Measurements from ENCODE around the gene FAM78A. TPM values are rescaled to one million over a fixed set of nuclear protein-coding genes. Genes with fewer than 3 reads are reported as not detected.

FAM78A gene
- total RNA-seq, 1 donor from 2014 or later, result 14.9 TPM

DNA sequence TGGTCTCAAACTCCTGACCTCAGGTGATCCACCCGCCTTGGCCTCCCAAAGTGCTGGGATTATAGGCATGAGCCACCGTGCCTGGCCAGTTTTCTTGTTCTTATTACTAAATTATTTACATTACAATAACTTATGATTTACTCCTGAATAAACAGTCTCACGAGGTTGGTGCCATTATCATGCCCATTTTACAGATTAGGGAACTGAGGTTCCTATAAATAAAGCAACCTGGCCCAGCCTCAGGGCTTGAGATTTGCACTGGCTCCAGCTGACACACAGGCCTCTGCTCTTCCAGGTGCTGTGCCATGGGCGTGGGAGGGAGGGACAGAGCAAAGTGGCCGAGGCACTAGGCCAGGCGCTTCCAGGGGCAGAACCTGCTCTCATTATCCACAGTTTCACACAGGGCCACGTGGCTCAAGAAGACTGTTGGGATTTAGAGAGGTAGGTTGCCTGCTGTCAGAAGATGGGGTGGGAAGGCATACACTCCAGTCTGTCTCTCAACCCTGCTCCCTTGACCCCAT, 15.5 kb upstream of the FAM78A start:
- DNase-seq, result no peak
- Mint-ChIP-seq H3K27ac (ENCODE audit: unreplicated experiment) (peak overlapping the region; percentile 93), H3K4me1 (ENCODE audit: low read depth, unreplicated experiment) (peaks cover 30% of the 10 kb centered on the region), H3K9me3 (ENCODE audit: unreplicated experiment) (peaks cover 3% of the 10 kb centered on the region), H3K27me3 (ENCODE audit: unreplicated experiment) (peaks cover 14% of the 10 kb centered on the region), H3K36me3 (ENCODE audit: unreplicated experiment) (no peaks in the 10 kb centered on the region), H3K4me3 (ENCODE audit: unreplicated experiment) (no peak overlapping the region)
- TF ChIP-seq, protein P1, sequence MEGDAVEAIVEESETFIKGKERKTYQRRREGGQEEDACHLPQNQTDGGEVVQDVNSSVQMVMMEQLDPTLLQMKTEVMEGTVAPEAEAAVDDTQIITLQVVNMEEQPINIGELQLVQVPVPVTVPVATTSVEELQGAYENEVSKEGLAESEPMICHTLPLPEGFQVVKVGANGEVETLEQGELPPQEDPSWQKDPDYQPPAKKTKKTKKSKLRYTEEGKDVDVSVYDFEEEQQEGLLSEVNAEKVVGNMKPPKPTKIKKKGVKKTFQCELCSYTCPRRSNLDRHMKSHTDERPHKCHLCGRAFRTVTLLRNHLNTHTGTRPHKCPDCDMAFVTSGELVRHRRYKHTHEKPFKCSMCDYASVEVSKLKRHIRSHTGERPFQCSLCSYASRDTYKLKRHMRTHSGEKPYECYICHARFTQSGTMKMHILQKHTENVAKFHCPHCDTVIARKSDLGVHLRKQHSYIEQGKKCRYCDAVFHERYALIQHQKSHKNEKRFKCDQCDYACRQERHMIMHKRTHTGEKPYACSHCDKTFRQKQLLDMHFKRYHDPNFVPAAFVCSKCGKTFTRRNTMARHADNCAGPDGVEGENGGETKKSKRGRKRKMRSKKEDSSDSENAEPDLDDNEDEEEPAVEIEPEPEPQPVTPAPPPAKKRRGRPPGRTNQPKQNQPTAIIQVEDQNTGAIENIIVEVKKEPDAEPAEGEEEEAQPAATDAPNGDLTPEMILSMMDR (IDR thresholded peaks at IDR 0.05; ENCODE audit: partially characterized antibody, unreplicated experiment), result no peak

DNA sequence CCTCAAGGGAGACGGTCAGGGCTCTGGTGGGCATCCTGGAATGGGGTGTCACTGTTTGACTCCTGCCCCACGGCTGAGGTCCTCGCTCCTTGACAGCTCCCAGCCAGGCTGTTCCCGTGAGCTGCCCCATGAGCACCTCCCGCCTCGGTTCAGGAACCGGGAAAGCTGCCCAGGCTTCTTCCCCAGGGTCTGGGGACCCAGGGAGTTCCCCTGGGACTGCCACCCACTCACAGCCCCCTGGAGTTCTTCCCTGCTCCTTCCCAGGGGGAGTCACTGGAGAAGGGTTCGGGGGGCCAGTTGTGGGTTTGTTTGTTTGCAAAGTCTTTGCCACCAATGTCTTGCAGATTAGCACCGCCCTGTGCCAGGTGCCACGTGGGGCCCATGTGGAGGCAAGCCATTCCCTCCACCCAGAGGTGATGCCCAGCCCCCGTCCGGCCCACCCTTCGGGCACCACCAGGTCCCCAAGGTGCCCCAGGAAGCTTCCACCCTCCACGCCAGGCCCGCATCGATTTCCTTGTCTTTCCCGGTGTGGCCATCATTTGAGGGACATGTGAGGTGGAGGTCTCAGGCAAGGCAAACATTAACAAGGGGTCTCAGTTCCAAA, 14.6 kb upstream of the FAM78A start:
- Mint-ChIP-seq H3K9me3 (ENCODE audit: unreplicated experiment) (peaks cover 3% of the 10 kb centered on the region), H3K36me3 (ENCODE audit: unreplicated experiment) (no peaks in the 10 kb centered on the region), H3K27ac (ENCODE audit: unreplicated experiment) (peak overlapping the region; percentile 93), H3K27me3 (ENCODE audit: unreplicated experiment) (peaks cover 17% of the 10 kb centered on the region), H3K4me1 (ENCODE audit: low read depth, unreplicated experiment) (peaks cover 26% of the 10 kb centered on the region), H3K4me3 (ENCODE audit: unreplicated experiment) (peak overlapping the region; percentile 84)
- TF ChIP-seq, protein P1 (IDR thresholded peaks at IDR 0.05; ENCODE audit: partially characterized antibody, unreplicated experiment), result no peak
- no peak for DNase-seq

DNA sequence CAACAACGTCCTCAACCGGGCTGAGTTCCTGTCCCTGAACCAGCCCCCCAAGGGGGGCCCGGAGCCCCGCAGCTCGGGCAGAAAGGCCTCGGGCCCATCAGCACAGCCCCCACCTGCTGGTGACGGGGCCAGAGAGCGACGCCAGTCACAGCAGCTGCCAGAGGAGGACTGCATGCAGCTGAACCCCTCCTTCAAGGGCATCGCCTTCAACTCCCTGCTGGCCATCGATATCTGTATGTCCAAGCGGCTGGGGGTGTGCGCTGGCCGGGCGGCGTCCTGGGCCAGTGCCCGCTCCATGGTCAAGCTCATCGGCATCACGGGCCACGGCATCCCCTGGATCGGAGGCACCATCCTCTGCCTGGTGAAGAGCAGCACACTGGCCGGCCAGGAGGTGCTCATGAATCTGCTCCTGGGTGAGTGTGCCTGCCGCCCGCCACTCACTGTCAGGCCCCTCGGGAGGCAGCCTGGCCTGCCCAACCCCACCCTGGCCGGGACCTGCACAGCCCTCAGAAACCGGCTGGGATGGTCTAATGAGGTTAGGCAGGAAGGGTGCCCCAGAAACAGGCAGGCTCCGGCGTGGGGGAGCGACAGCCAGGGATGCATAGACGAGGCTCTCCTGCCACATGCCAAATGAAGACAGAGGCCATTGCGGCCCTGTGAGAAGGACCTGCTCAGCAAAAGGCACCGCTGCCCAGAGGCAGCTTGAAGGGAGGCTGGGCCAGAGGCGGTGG, 13.9 kb upstream of the FAM78A start:
- TF ChIP-seq, protein P1 (IDR thresholded peaks at IDR 0.05; ENCODE audit: partially characterized antibody, unreplicated experiment), result no peak
- peak overlapping the region; percentile 46 for H3K4me3 Mint-ChIP-seq (ENCODE audit: unreplicated experiment)
- H3K27me3 Mint-ChIP-seq (ENCODE audit: unreplicated experiment), result peaks cover 13% of the 10 kb centered on the region
- peak; percentile 46 for DNase-seq
- H3K4me1 Mint-ChIP-seq (ENCODE audit: low read depth, unreplicated experiment), result peaks cover 22% of the 10 kb centered on the region
- peaks cover 3% of the 10 kb centered on the region for H3K9me3 Mint-ChIP-seq (ENCODE audit: unreplicated experiment)
- no peaks in the 10 kb centered on the region for H3K36me3 Mint-ChIP-seq (ENCODE audit: unreplicated experiment)
- peak overlapping the region; percentile 91 for H3K27ac Mint-ChIP-seq (ENCODE audit: unreplicated experiment)

DNA sequence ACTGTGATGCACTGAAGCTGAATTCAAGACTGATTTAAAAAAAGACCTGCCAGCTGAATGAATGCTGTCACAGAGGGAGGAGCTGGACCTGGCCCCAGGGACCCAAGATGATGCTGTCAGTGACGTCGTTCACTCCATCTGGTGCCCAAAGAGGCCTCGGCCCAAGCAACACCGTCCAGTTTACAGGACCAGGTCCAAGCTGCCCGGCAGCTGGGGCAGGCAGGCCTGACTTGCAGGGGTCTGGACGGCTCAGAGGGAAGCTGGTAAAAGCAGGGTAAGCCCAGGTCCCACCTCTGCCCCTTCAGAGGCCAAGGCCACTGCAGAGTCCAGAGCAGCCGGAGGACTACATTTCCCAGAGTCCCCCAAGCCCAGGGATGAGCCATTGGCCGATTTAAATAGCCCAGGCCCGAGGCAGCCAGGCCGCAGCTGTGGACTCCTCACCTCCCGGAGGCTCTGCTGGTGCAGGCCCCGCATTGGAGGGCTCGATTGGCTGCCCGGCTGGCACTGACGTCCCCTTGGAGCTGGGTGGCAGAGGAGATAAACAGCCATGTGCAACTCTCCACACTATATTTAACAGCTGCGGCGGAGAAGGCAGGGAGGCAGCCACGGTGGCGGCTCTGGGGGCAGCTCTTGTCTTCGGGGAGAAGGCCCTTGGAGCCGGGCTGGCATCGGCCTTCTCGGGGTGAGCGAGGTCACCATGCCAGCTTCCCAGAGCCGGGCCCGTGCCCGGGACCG, 13.2 kb upstream of the FAM78A start, which contains the start of gene PLPP7:
TSS of gene PLPP7 (plus strand) at position 423 of the 735 bp plus-strand sequence. CDS start at position 698, 275 bp downstream.
- H3K4me1 Mint-ChIP-seq (ENCODE audit: low read depth, unreplicated experiment), result peaks cover 22% of the 10 kb centered on the region
- peak; percentile 88 for DNase-seq
- peak within 1 kb of the TSS; percentile 100 for H3K27ac Mint-ChIP-seq (ENCODE audit: unreplicated experiment)
- H3K4me3 Mint-ChIP-seq (ENCODE audit: unreplicated experiment), result peak within 1 kb of the TSS; percentile 83
- TF ChIP-seq, protein P1 (IDR thresholded peaks at IDR 0.05; ENCODE audit: partially characterized antibody, unreplicated experiment), result no peak
- no peaks in the 10 kb centered on the region for H3K36me3 Mint-ChIP-seq (ENCODE audit: unreplicated experiment)
- peaks cover 5% of the 10 kb centered on the region for H3K9me3 Mint-ChIP-seq (ENCODE audit: unreplicated experiment)
- H3K27me3 Mint-ChIP-seq (ENCODE audit: unreplicated experiment), result peaks cover 11% of the 10 kb centered on the region

All from glutamatergic neuron (in vitro differentiated cells).